Left lung (tissue), 10 donors: ENCODE measurements around the gene ALK. TPM values are rescaled to one million over a fixed set of nuclear protein-coding genes. Genes with fewer than 3 reads are reported as not detected.

ENCODE experiments used
- ATAC-seq: fragments of 200-7000 bp; cut with Tn5 transposase; one replicate; pipeline ENCODE4 v1.9.1; 2020; ENCODE audit warnings: moderate library complexity
- DNase-seq, 4 donors: peaks; one replicate each; pipeline ENCODE4 v3.0.0-alpha.2; 2013 to 2020
- H3K27ac ChIP-seq, 2 donors: fragments of 200-600 bp; sonication (generic) in 1 of 2; one replicate each; pipeline versions ENCODE4 v1.5.0 to v1.8.0; 2020 to 2021
- H3K27me3 ChIP-seq, 2 donors: fragments of 200-600 bp; sonication (generic) in 1 of 2; one replicate each; pipeline versions ENCODE4 v1.5.0 to v1.8.0; 2020 to 2021
- H3K36me3 ChIP-seq, 2 donors: fragments of 200-600 bp; sonication (generic) in 1 of 2; one replicate each; pipeline versions ENCODE4 v1.5.0 to v1.8.0; 2020 to 2021
- H3K4me1 ChIP-seq, 2 donors: fragments of 200-600 bp; one replicate each; pipeline ENCODE4 v1.8.0; 2021
- H3K4me3 ChIP-seq, 2 donors: fragments of 200-600 bp; sonication (generic) in 1 of 2; one replicate each; pipeline versions ENCODE4 v1.5.0 to v1.8.0; 2020 to 2021; ENCODE audit warnings: mild to moderate bottlenecking in 1 of 2
- H3K9me3 ChIP-seq, 2 donors: fragments of 200-600 bp; sonication (generic) in 1 of 2; one replicate each; pipeline versions ENCODE4 v1.5.0 to v1.8.0; 2020 to 2021
- intact Hi-C, 2 donors: fragments of 100-400 bp; cut with DNase I; formaldehyde crosslinking; loops; one replicate each; pipeline versions ENCODE4 v1.11.2 to v1.14.2; 2022
- polyA plus RNA-seq, 6 donors: library from polyadenylated mRNA; unstranded; fragments of 120-200 nt; gene quantifications; one replicate each; pipeline ENCODE4 v1.2.1, GENCODE V29; 2013; ENCODE audit not compliant: insufficient read length in 6 of 6
- total RNA-seq, 2 donors: library from RNA; stranded (reverse); fragmentation: NEBNext Ultra II Directional; extraction: Animal tissue kit (Norgen Biotek cat#: 25700); gene quantifications; one replicate each; pipeline ENCODE4 v1.2.1, GENCODE V29; 2021
- TF ChIP-seq, protein P1 (sequence below), 2 donors: fragments of 200-600 bp; sonication (generic) in 1 of 2; IDR thresholded peaks; one replicate each; pipeline versions ENCODE4 v1.5.0 to v1.8.0; 2021; ENCODE audit warnings: antibody characterized with exemption in 2 of 2
- donor health status: DM: no; HTN: yes; CAD: no.
- donor health status: DM: no; HTN: no; CAD: no.

The ALK gene
- total and polyA plus RNA-seq, 8 donors, result 0.06 to 0.70 (median 0.12) TPM; not detected in 2

DNA sequence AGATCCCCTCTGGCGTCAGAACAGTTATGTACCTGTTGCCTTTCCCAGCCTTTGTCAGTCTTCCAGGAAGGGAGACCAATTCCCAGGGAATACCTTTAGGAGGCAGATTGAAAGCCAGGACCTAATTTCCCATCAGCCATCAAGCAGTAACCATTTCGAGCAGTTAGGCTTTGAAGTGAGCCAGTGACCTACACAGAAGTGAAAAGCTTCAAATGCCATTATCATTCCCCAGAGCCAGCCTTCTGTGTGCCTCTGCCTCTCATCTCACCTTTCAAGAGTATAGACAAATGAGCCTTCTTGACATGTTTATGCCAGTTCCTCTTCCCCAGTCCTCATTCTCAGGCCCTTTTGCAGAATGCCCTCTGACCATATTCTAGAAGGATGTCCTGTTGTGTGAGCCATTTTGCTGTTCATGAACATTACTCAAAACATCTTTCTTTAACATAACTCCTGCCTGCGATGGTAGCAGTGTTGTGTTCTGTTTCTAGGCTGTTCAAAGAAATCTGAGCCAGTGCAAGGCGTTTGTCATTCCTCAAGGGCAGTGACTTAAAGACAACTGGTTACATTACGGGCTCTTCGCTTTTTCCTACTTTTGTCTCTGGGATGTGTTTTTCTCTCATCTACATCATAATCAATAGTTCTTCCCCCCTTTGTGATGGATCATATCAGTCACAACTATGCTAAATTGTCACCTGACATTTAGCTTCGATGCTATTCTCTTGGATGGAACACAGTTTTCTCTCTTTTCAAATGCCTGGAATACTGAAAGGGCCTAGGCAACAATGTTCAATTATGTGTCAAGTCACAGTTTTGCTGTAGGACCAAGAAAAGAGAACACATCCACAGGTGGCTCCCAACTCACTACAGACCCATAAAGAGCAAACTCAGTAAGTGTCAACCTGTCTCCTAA lies 138.6 kb downstream of the ALK start:
- DNase-seq (no peak), ATAC-seq (no peak)
- Histone ChIP-seq H3K27me3 (no peaks in the 10 kb centered on the region), H3K4me3 (no peak overlapping the region), H3K9me3 (no peaks in the 10 kb centered on the region), H3K36me3 (no peaks in the 10 kb centered on the region), H3K4me1 (no peaks in the 10 kb centered on the region), H3K27ac (no peak overlapping the region)
- intact Hi-C loops, result no loop called here
- TF ChIP-seq, protein P1, sequence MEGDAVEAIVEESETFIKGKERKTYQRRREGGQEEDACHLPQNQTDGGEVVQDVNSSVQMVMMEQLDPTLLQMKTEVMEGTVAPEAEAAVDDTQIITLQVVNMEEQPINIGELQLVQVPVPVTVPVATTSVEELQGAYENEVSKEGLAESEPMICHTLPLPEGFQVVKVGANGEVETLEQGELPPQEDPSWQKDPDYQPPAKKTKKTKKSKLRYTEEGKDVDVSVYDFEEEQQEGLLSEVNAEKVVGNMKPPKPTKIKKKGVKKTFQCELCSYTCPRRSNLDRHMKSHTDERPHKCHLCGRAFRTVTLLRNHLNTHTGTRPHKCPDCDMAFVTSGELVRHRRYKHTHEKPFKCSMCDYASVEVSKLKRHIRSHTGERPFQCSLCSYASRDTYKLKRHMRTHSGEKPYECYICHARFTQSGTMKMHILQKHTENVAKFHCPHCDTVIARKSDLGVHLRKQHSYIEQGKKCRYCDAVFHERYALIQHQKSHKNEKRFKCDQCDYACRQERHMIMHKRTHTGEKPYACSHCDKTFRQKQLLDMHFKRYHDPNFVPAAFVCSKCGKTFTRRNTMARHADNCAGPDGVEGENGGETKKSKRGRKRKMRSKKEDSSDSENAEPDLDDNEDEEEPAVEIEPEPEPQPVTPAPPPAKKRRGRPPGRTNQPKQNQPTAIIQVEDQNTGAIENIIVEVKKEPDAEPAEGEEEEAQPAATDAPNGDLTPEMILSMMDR (IDR thresholded peaks at IDR 0.05), result no peak

DNA sequence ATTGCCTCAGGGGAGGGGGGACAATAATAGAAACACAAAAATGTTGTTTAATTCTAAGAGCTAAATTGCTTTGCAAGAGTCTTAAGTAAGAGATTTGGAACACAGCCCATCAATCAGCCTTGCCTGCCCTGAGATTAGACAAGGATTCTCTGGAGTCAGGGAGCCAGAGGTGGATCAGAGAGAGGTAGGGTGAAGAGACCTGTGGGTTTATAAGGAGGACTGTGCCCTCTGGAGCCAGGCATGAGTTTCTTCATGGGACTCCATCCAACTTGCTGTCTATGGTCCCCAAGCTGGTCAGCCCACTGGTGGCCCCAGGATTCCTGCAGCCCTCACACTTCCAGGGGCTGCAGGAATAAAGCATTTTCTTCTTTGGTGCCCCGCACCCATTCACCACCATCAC lies 139.3 kb downstream of the ALK start:
- ATAC-seq (no peak), DNase-seq (no peak)
- H3K27ac ChIP-seq, result no peak overlapping the region
- no peak overlapping the region for H3K4me3 ChIP-seq
- no peaks in the 10 kb centered on the region for H3K9me3 ChIP-seq
- no peaks in the 10 kb centered on the region for H3K36me3 ChIP-seq
- TF ChIP-seq, protein P1 (IDR thresholded peaks at IDR 0.05), result no peak
- no peaks in the 10 kb centered on the region for H3K4me1 ChIP-seq
- intact Hi-C loops, result no loop called here
- H3K27me3 ChIP-seq, result no peaks in the 10 kb centered on the region

DNA sequence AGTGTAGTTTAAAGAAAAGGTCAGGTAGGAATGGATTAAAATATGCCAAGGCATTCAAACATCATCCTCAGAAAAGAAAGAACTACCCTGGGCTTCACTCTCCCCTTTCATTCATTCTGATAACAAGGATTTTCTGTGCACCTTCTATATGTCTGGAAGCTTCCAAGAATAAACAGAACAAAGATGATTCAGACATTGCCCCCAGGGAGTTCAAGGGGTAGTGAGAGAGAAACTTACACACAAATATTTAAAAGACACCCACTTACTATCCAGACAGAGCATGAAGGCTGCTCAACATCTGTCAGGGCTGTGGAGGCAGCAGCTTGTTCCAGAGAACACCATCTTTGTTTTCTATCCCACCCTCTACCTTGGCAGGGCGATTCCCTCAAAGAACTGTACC lies 140.5 kb downstream of the ALK start:
- TF ChIP-seq, protein P1 (IDR thresholded peaks at IDR 0.05), result no peak
- no peak for ATAC-seq
- H3K27me3 ChIP-seq, result no peaks in the 10 kb centered on the region

DNA sequence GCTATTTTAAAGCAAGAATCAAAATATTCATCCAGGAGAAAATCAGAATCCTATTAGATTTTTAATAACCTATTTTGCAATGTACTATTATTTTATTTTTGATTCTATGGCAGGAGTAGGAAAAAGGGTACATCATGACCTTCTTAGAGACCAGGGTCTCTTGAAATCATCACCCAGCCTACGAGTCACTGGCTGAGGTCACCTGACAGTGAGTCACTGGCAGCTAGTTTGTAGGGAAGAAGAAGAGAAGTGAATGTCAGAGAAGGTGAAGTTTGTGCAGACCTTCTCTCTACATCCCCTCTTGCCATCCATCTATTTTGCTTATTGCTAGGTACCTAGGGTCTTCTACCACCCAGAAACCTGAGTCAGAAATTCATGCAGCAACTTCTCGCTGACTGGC lies 144.2 kb downstream of the ALK start:
- intact Hi-C loops, result no loop called here
- TF ChIP-seq, protein P1 (IDR thresholded peaks at IDR 0.05), result no peak
- no peaks in the 10 kb centered on the region for H3K4me1 ChIP-seq
- no peak overlapping the region for H3K27ac ChIP-seq
- H3K9me3 ChIP-seq, result no peaks in the 10 kb centered on the region
- DNase-seq (no peak), ATAC-seq (no peak)
- H3K27me3 ChIP-seq, result no peaks in the 10 kb centered on the region
- no peak overlapping the region for H3K4me3 ChIP-seq
- H3K36me3 ChIP-seq, result no peaks in the 10 kb centered on the region

More for the DNA sequence above, 140.5 kb downstream of the ALK start:
- Histone ChIP-seq H3K4me3 (no peak overlapping the region), H3K27ac (no peak overlapping the region), H3K36me3 (no peaks in the 10 kb centered on the region), H3K9me3 (no peaks in the 10 kb centered on the region), H3K4me1 (no peaks in the 10 kb centered on the region)
- intact Hi-C loops, result no loop called here
- DNase-seq, result no peak

DNA sequence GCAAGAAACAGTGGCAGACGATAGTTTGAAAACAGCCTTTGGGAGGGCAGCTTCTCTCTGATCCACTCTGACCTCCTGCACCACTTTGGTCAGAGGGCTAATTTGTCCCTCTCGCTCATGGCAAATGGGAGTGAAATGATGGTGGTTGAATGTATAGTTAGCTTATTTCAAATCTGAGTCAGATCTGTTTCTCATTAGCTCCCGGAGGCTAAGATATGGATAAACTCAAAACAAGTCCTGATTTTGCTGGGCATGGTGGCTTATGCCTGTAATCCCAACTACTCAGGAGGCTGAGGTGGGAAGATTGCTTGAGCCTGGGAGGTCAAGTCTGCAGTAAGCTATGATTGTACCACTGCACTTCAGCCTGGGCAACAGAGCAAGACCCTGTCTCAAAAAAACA lies 145.0 kb downstream of the ALK start:
- TF ChIP-seq, protein P1 (IDR thresholded peaks at IDR 0.05), result no peak
- DNase-seq (no peak), ATAC-seq (no peak)
- intact Hi-C loops, result no loop called here
- Histone ChIP-seq H3K9me3 (no peaks in the 10 kb centered on the region), H3K4me3 (no peak overlapping the region), H3K27me3 (no peaks in the 10 kb centered on the region), H3K27ac (no peak overlapping the region), H3K4me1 (no peaks in the 10 kb centered on the region), H3K36me3 (no peaks in the 10 kb centered on the region)
